GM23338 (cell line): ENCODE results near the gene CD226. TPM values are rescaled to one million over a fixed set of nuclear protein-coding genes. Genes with fewer than 3 reads are reported as not detected.

Experiments used
- ATAC-seq: fragments of 200-7000 bp; cut with Tn5 transposase; 3 replicates; pipeline ENCODE4 v1.9.1; 2020
- DNase-seq: peaks from one replicate; pipeline ENCODE4 v3.0.0-alpha.2; 2015; ENCODE audit warnings: low spot score
- H2AFZ ChIP-seq: fragments of 200-600 bp; sonication (generic); 2 replicates; pipeline ENCODE4 v1.8.0; 2016; ENCODE audit warnings: antibody characterized with exemption, mild to moderate bottlenecking, moderate library complexity
- H3F3A ChIP-seq: fragments of 200-600 bp; sonication (generic); replicated peaks from 2 replicates; pipeline ENCODE4 v1.8.0; 2017; ENCODE audit warnings: antibody characterized with exemption, mixed run types, low read depth
- H3K27ac ChIP-seq: fragments of 200-600 bp; sonication (generic); 2 replicates; pipeline ENCODE4 v1.6.1; 2016; ENCODE audit warnings: low read depth
- H3K27me3 ChIP-seq: fragments of 200-600 bp; sonication (generic); 2 replicates; pipeline ENCODE4 v1.8.0; 2016; ENCODE audit warnings: mild to moderate bottlenecking, mixed run types, moderate library complexity; ENCODE audit not compliant: insufficient read depth
- H3K36me3 ChIP-seq: fragments of 200-600 bp; sonication (generic); 2 replicates; pipeline ENCODE4 v1.8.0; 2016; ENCODE audit warnings: mild to moderate bottlenecking; ENCODE audit not compliant: insufficient read depth
- H3K4me1 ChIP-seq: fragments of 200-600 bp; sonication (generic); 2 replicates; pipeline ENCODE4 v1.8.0; 2016; ENCODE audit warnings: mild to moderate bottlenecking, moderate library complexity; ENCODE audit not compliant: insufficient read depth
- H3K4me2 ChIP-seq: fragments of 200-600 bp; sonication (generic); 2 replicates; pipeline ENCODE4 v1.7.1; 2017; ENCODE audit warnings: mixed run types
- H3K4me3 ChIP-seq: fragments of 200-600 bp; sonication (generic); 2 replicates; pipeline ENCODE4 v1.6.1; 2016; ENCODE audit warnings: mixed run types
- H3K79me2 ChIP-seq: fragments of 200-600 bp; sonication (generic); replicated peaks from 2 replicates; pipeline ENCODE4 v1.8.0; 2017; ENCODE audit warnings: mild to moderate bottlenecking; ENCODE audit not compliant: insufficient read depth
- H3K9me2 ChIP-seq: fragments of 200-600 bp; sonication (generic); 2 replicates; pipeline ENCODE4 v1.8.0; 2017; ENCODE audit not compliant: insufficient read depth
- H4K20me1 ChIP-seq: fragments of 200-600 bp; sonication (generic); replicated peaks from 2 replicates; pipeline ENCODE4 v1.8.0; 2017; ENCODE audit warnings: mild to moderate bottlenecking; ENCODE audit not compliant: insufficient read depth
- H3K27ac Mint-ChIP-seq: 2 replicates; pipeline ENCODE4 v1.8.0; 2020; ENCODE audit warnings: inconsistent platforms, mild to moderate bottlenecking, moderate library complexity, mixed read lengths
- H3K27me3 Mint-ChIP-seq: 3 replicates; pipeline ENCODE4 v1.8.0; 2022; ENCODE audit warnings: low read depth, mild to moderate bottlenecking, moderate library complexity, mixed read lengths, inconsistent platforms; ENCODE audit not compliant: insufficient read depth, poor library complexity
- H3K36me3 Mint-ChIP-seq: 3 replicates; pipeline ENCODE4 v1.8.0; 2021; ENCODE audit warnings: low read depth, mild to moderate bottlenecking, inconsistent platforms, moderate library complexity, mixed read lengths
- H3K4me1 Mint-ChIP-seq: 3 replicates; pipeline ENCODE4 v1.8.0; 2020; ENCODE audit warnings: mild to moderate bottlenecking, inconsistent platforms, mixed read lengths
- H3K4me3 Mint-ChIP-seq: 3 replicates; pipeline ENCODE4 v1.8.0; 2021; ENCODE audit warnings: moderate library complexity, mild to moderate bottlenecking, inconsistent platforms, mixed read lengths
- H3K9me3 Mint-ChIP-seq: 3 replicates; pipeline ENCODE4 v1.8.0; 2020; ENCODE audit warnings: moderate library complexity, mild to moderate bottlenecking, inconsistent platforms, mixed read lengths
- CREB1 ChIP-seq: fragments of 250-450 bp; sonication (Bioruptor Pico); IDR thresholded peaks from 2 replicates; pipeline ENCODE4 v1.5.0; 2020; ENCODE audit warnings: low read depth, mild to moderate bottlenecking, moderate library complexity
- EZH2 ChIP-seq: fragments of 200-600 bp; sonication (generic); IDR thresholded peaks from one replicate; pipeline ENCODE4 v1.8.0; 2017; ENCODE audit warnings: antibody characterized with exemption, mild to moderate bottlenecking, low read depth; ENCODE audit not compliant: unreplicated experiment
- EZH2phosphoT487 ChIP-seq: fragments of 200-600 bp; sonication (generic); IDR thresholded peaks from one replicate; pipeline ENCODE4 v1.8.1; 2018; ENCODE audit warnings: antibody characterized with exemption; ENCODE audit not compliant: unreplicated experiment
- NANOG ChIP-seq: IDR thresholded peaks from 2 replicates; pipeline ENCODE4 v1.6.1; 2016; ENCODE audit warnings: antibody characterized with exemption, borderline replicate concordance
- POLR2AphosphoS5 ChIP-seq: IDR thresholded peaks from 2 replicates; pipeline ENCODE4 v1.6.1; 2016; ENCODE audit warnings: antibody characterized with exemption, low read depth
- STAT1 ChIP-seq: IDR thresholded peaks from one replicate; pipeline ENCODE4 v1.6.1; 2016; ENCODE audit warnings: antibody characterized with exemption; ENCODE audit not compliant: unreplicated experiment
- polyA plus RNA-seq: library from polyadenylated mRNA; unstranded; fragments of >200 nt; fragmentation: Nextera tagmentation; extraction: Ambion mirVana; gene quantifications from 2 replicates; pipeline ENCODE4 v1.2.1, GENCODE V29; 2016
- total RNA-seq: library from RNA; depleted of rRNA; stranded (reverse); fragments of >200 nt; shearing (Covaris generic); gene quantifications from 2 replicates; pipeline ENCODE4 v1.2.3, GENCODE V29; 2014
- TF ChIP-seq, protein P1 (sequence below): IDR thresholded peaks from one replicate; pipeline ENCODE4 v1.6.1; 2018; ENCODE audit warnings: antibody characterized with exemption; ENCODE audit not compliant: unreplicated experiment
- TF ChIP-seq, protein P2 (sequence below): IDR thresholded peaks from 2 replicates; pipeline ENCODE4 v1.6.1; 2016; ENCODE audit warnings: antibody characterized with exemption
- TF ChIP-seq, protein P3 (sequence below): fragments of 250-450 bp; sonication (Bioruptor Pico); IDR thresholded peaks from 2 replicates; pipeline ENCODE4 v1.5.0; 2020; ENCODE audit warnings: mild to moderate bottlenecking, moderate library complexity
- TF ChIP-seq, protein P4 (sequence below), 2 experiments: fragments of 200-600 bp in 1 of 2; sonication (generic) in 1 of 2; conservative IDR thresholded peaks; 2 replicates each; pipeline versions ENCODE4 v1.5.1 to v1.6.1; 2016 to 2017; ENCODE audit warnings: antibody characterized with exemption in 2 of 2, low read depth in 2 of 2, mild to moderate bottlenecking in 2 of 2, moderate library complexity in 1 of 2

The CD226 gene
- total and polyA plus RNA-seq, 2 experiments from 2014 or later = not detected

DNA sequence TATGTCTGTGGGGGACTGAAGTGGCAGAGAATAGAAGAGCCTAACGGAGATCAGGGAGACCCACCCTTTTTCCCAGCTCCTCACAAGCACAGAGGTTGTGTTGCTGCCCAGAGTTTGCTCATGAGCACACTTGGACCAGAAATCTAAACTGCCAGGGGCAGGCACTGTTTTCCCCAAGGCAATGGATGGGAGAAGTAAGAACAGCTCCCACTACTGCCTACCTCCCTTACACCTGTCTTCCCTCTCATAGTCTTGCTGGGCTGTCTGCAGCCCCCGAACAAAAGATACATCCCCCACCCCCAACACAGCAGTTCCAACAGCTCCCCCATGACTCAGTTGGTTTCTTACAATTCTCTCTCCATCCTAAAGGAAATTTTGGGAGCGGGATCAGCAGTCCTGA lies 48.1 kb upstream of the CD226 start:
- no peak overlapping the region for H2AFZ ChIP-seq
- no peaks in the 10 kb centered on the region for H3F3A ChIP-seq
- peaks cover 25% of the 10 kb centered on the region for H3K4me1 Mint-ChIP-seq
- H3K36me3 ChIP-seq = no peaks in the 10 kb centered on the region
- TF ChIP-seq EZH2 = no peak
- no peak for TF ChIP-seq NANOG
- TF ChIP-seq, protein P1, sequence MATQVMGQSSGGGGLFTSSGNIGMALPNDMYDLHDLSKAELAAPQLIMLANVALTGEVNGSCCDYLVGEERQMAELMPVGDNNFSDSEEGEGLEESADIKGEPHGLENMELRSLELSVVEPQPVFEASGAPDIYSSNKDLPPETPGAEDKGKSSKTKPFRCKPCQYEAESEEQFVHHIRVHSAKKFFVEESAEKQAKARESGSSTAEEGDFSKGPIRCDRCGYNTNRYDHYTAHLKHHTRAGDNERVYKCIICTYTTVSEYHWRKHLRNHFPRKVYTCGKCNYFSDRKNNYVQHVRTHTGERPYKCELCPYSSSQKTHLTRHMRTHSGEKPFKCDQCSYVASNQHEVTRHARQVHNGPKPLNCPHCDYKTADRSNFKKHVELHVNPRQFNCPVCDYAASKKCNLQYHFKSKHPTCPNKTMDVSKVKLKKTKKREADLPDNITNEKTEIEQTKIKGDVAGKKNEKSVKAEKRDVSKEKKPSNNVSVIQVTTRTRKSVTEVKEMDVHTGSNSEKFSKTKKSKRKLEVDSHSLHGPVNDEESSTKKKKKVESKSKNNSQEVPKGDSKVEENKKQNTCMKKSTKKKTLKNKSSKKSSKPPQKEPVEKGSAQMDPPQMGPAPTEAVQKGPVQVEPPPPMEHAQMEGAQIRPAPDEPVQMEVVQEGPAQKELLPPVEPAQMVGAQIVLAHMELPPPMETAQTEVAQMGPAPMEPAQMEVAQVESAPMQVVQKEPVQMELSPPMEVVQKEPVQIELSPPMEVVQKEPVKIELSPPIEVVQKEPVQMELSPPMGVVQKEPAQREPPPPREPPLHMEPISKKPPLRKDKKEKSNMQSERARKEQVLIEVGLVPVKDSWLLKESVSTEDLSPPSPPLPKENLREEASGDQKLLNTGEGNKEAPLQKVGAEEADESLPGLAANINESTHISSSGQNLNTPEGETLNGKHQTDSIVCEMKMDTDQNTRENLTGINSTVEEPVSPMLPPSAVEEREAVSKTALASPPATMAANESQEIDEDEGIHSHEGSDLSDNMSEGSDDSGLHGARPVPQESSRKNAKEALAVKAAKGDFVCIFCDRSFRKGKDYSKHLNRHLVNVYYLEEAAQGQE = no peak
- TF ChIP-seq EZH2phosphoT487 = no peak
- TF ChIP-seq, protein P2, sequence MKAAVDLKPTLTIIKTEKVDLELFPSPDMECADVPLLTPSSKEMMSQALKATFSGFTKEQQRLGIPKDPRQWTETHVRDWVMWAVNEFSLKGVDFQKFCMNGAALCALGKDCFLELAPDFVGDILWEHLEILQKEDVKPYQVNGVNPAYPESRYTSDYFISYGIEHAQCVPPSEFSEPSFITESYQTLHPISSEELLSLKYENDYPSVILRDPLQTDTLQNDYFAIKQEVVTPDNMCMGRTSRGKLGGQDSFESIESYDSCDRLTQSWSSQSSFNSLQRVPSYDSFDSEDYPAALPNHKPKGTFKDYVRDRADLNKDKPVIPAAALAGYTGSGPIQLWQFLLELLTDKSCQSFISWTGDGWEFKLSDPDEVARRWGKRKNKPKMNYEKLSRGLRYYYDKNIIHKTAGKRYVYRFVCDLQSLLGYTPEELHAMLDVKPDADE = no peak
- TF ChIP-seq, protein P3, sequence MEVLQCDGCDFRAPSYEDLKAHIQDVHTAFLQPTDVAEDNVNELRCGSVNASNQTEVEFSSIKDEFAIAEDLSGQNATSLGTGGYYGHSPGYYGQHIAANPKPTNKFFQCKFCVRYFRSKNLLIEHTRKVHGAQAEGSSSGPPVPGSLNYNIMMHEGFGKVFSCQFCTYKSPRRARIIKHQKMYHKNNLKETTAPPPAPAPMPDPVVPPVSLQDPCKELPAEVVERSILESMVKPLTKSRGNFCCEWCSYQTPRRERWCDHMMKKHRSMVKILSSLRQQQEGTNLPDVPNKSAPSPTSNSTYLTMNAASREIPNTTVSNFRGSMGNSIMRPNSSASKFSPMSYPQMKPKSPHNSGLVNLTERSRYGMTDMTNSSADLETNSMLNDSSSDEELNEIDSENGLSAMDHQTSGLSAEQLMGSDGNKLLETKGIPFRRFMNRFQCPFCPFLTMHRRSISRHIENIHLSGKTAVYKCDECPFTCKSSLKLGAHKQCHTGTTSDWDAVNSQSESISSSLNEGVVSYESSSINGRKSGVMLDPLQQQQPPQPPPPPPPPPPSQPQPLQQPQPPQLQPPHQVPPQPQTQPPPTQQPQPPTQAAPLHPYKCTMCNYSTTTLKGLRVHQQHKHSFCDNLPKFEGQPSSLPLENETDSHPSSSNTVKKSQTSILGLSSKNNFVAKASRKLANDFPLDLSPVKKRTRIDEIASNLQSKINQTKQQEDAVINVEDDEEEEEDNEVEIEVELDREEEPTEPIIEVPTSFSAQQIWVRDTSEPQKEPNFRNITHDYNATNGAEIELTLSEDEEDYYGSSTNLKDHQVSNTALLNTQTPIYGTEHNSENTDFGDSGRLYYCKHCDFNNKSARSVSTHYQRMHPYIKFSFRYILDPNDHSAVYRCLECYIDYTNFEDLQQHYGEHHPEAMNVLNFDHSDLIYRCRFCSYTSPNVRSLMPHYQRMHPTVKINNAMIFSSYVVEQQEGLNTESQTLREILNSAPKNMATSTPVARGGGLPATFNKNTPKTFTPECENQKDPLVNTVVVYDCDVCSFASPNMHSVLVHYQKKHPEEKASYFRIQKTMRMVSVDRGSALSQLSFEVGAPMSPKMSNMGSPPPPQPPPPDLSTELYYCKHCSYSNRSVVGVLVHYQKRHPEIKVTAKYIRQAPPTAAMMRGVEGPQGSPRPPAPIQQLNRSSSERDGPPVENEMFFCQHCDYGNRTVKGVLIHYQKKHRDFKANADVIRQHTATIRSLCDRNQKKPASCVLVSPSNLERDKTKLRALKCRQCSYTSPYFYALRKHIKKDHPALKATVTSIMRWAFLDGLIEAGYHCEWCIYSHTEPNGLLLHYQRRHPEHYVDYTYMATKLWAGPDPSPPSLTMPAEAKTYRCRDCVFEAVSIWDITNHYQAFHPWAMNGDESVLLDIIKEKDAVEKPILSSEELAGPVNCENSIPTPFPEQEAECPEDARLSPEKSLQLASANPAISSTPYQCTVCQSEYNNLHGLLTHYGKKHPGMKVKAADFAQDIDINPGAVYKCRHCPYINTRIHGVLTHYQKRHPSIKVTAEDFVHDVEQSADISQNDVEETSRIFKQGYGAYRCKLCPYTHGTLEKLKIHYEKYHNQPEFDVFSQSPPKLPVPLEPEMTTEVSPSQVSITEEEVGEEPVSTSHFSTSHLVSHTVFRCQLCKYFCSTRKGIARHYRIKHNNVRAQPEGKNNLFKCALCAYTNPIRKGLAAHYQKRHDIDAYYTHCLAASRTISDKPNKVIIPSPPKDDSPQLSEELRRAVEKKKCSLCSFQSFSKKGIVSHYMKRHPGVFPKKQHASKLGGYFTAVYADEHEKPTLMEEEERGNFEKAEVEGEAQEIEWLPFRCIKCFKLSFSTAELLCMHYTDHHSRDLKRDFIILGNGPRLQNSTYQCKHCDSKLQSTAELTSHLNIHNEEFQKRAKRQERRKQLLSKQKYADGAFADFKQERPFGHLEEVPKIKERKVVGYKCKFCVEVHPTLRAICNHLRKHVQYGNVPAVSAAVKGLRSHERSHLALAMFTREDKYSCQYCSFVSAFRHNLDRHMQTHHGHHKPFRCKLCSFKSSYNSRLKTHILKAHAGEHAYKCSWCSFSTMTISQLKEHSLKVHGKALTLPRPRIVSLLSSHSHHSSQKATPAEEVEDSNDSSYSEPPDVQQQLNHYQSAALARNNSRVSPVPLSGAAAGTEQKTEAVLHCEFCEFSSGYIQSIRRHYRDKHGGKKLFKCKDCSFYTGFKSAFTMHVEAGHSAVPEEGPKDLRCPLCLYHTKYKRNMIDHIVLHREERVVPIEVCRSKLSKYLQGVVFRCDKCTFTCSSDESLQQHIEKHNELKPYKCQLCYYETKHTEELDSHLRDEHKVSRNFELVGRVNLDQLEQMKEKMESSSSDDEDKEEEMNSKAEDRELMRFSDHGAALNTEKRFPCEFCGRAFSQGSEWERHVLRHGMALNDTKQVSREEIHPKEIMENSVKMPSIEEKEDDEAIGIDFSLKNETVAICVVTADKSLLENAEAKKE (CRISPR knock-in tag) = no peak
- TF ChIP-seq STAT1 = no peak
- no peak for TF ChIP-seq POLR2AphosphoS5
- TF ChIP-seq, protein P4, sequence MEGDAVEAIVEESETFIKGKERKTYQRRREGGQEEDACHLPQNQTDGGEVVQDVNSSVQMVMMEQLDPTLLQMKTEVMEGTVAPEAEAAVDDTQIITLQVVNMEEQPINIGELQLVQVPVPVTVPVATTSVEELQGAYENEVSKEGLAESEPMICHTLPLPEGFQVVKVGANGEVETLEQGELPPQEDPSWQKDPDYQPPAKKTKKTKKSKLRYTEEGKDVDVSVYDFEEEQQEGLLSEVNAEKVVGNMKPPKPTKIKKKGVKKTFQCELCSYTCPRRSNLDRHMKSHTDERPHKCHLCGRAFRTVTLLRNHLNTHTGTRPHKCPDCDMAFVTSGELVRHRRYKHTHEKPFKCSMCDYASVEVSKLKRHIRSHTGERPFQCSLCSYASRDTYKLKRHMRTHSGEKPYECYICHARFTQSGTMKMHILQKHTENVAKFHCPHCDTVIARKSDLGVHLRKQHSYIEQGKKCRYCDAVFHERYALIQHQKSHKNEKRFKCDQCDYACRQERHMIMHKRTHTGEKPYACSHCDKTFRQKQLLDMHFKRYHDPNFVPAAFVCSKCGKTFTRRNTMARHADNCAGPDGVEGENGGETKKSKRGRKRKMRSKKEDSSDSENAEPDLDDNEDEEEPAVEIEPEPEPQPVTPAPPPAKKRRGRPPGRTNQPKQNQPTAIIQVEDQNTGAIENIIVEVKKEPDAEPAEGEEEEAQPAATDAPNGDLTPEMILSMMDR (conservative IDR thresholded peaks at IDR 0.05; ENCODE audit: low read depth in 2 of 2) = no peak
- no peak for TF ChIP-seq CREB1 (CRISPR knock-in tag)
- H3K79me2 ChIP-seq = no peaks in the 10 kb centered on the region
- H3K4me2 ChIP-seq = peak overlapping the region; percentile 44
- H3K27ac ChIP-seq = no peak overlapping the region
- ATAC-seq = peak; percentile 73
- H3K27ac Mint-ChIP-seq = peak overlapping the region; percentile 14; the same call in 1 of the 2 replicates
- DNase-seq = no peak
- no peaks in the 10 kb centered on the region for H4K20me1 ChIP-seq
- no peaks in the 10 kb centered on the region for H3K27me3 Mint-ChIP-seq
- peaks cover 3% of the 10 kb centered on the region; the same call in 1 of the 3 replicates for H3K36me3 Mint-ChIP-seq
- no peak overlapping the region for H3K4me3 Mint-ChIP-seq
- no peaks in the 10 kb centered on the region for H3K27me3 ChIP-seq
- no peak overlapping the region for H3K4me3 ChIP-seq
- peaks cover 20% of the 10 kb centered on the region for H3K4me1 ChIP-seq
- H3K9me2 ChIP-seq = peaks cover 7% of the 10 kb centered on the region; the same call in 1 of the 2 replicates
- peaks cover 3% of the 10 kb centered on the region; the same call in 1 of the 3 replicates for H3K9me3 Mint-ChIP-seq
